22Rv1 (cell line): ENCODE measurements around the gene TRAPPC14.
A peak's percentile ranks its signal among the peaks of the same experiment; 100 is the strongest.
"Not testable (repeated sequence)": the region's sequence is repeated elsewhere in the genome, so short reads cannot be mapped to it uniquely, and the experiment has no call there.

Experiments used
- H3K27ac ChIP-seq: fragments of 450-650 bp; 2 replicates; pipeline ENCODE4 v1.5.1; 2017
- CTCF ChIP-seq: fragments of 450-650 bp; IDR thresholded peaks from 2 replicates; pipeline ENCODE4 v1.5.1; 2017; ENCODE audit warnings: mild to moderate bottlenecking
- ZFX ChIP-seq: fragments of 450-650 bp; IDR thresholded peaks from 2 replicates; pipeline ENCODE4 v1.6.1; 2017; ENCODE audit warnings: antibody characterized with exemption, borderline replicate concordance

TRAPPC14 gene

GRCh38 chr7:100191775-100192174 lies 33.3 kb upstream of the TRAPPC14 start:
- H3K27ac ChIP-seq, result no peak overlapping the region
- no peak for TF ChIP-seq ZFX
- TF ChIP-seq CTCF, result no peak

DNA sequence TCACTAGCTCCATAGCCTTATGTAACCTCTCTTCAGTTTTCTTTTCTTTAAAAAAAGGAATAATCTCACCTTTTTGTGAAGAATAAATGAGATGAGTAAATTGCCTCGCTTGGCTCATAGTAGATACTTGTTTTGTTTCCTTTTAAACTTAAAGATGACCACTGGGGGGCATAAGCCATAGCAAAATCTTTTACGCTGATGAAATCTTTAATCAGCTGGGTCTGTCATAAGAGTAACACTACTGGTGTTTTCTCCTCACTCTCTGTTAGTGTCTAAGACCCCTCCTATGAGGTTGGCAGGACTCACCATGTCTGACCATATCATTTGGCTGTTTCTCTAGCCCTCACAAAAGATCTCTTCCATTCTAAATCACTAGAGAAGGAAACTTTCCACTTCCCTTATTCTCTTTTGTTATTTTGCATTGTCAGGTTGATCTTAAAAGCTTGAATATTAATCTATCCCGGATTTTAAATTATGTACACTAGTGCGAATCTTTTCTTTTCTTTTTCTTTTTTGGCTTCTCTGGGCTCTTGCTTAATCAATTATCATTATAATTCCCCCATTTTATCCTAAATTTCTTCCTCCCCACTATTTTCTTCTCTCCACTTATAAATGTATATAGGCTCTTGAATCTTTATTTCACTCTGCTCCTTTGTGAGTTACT lies 31.7 kb upstream of the TRAPPC14 start:
- no peak overlapping the region for H3K27ac ChIP-seq
- no peak for TF ChIP-seq ZFX
- TF ChIP-seq CTCF, result peak; percentile 57

- H3K27ac ChIP-seq, result no peak overlapping the region
Observed at GRCh38 chr7:100189061-100189460, 30.5 kb upstream of the TRAPPC14 start.

GRCh38 chr7:100185726-100186125 lies 27.2 kb upstream of the TRAPPC14 start:
- no peak for TF ChIP-seq CTCF
- TF ChIP-seq ZFX, result no peak
- no peak overlapping the region for H3K27ac ChIP-seq

More at GRCh38 chr7:100189061-100189460, 30.5 kb upstream of the TRAPPC14 start:
- TF ChIP-seq CTCF, result no peak
- TF ChIP-seq ZFX, result no peak

DNA sequence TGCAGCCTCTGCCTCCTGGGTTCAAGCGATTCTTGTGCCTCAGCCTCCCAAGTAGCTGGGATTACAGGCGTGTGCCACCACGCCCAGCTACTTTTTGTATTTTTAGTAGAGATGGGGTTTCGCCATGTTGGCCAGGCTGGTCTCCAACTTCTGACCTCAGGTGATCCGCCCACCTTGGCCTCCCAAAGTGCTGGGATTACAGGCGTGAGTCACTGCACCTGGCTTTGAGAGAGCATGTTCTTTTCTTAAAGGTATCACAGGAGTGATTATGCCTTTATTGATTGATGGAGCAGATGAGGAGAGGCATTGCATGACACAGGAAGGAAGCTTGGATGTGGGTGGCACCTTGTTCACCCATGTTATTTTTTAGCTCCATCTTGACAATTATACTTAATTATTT lies 24.6 kb upstream of the TRAPPC14 start:
- H3K27ac ChIP-seq, result not testable (repeated sequence)

DNA sequence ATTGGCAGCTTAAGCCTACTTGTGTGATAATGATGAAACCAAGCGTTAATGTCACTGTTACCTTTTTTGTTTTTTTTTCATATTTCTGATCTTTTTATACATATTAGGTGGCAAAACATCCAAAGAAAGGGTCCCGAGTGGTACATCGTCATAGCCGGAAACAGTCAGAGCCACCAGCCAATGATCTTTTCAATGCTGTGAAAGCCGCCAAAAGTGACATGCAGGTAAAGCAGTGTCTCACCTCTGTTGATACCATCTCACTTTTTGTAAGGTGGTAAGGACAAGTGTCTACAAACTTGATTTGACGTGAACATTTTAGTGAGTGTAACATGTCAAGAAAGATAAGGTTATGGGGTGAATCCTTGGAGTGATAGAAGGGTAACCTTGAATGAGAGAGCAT lies 24.1 kb upstream of the TRAPPC14 start:
- H3K27ac ChIP-seq, result not testable (repeated sequence)

DNA sequence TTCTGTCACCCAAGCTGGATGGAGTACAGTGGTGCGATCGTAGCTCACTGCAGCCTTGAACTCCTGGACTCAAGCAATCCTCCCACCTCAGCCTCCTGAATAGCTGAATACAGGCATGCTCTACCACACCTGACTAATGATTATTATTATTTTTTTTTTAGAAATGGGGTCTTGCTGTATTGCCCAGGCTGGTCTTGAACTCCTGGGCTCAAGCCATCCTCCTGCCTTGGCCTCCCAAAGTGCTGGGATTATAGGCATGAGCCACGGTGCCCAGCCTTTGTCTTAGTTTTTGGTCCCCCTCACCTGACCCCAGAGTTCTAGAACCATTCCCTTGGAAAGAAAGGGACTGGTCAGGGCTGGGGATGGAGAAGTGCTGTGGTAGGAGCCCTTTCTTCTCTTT lies 21.6 kb upstream of the TRAPPC14 start:
- H3K27ac ChIP-seq, result not testable (repeated sequence)

DNA sequence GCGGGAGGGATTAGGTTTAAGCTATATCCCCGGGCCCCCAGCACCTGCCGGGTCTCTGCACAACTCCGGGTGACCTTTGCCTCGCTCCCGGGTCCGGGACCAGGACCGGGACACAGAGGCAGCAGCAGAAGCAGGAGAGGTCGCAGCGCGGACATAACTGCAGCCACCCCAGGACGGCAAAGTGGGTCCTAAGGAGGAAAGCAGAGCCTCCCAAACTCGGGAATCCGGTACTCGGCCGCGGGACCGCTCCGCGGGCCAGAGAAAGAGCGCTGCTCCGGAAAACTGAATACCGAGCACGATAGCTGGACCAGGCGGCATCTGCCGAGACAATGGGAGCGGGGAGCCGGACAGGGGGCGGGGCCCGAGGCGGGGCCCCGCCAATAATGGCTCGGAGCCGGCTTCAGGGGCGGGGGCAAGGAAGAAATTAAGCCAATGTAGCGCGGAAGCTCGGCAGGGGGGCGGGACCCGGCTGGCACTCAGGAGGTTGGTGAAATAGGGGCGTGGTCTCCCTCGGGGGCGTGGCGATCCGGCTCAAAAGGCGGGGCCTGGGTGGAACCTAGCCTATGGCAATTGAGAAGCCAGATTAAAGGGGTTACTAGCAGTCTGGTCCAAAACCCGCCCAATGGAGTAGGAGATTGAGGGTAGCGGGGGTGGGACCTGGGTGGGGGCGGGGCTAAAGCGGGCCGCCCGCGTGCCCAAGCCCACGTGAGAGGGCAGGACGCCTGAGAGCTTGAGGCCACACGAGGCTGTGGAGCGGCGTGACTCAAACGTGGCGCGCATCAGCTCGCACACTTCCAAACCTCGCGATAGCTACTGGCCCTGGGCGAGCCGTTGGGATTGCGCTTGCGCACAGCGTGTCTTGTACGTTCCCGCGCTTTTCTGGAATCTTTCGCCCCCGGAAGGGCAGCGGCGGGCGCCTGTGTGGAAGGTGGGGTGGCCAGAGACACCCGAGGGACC lies 18.8 kb upstream of the TRAPPC14 start, which contains the start of the genes GPC2 and STAG3:
TSS of gene GPC2 (minus strand) at position 337 of the 957 bp plus-strand sequence. CDS start at position 155, 182 bp downstream.
TSS of gene STAG3 (plus strand) at position 874 of the 957 bp plus-strand sequence. CDS start 2,639 bp downstream, outside the sequence.
- peak within 1 kb of the TSS; percentile 39; the same call in 1 of the 2 replicates for H3K27ac ChIP-seq

More for the DNA sequence above, 18.8 kb upstream of the TRAPPC14 start, which contains the start of the genes GPC2 and STAG3:
- TF ChIP-seq CTCF (no peak), ZFX (no peak)
